Measurements from ENCODE around the gene EME1. TPM values are rescaled to one million over a fixed set of nuclear protein-coding genes. Genes with fewer than 3 reads are reported as not detected.

EME1 gene
- total RNA-seq, 3 donors from 2014 or later, result 0.29 to 2.0 (median 0.64) TPM

DNA sequence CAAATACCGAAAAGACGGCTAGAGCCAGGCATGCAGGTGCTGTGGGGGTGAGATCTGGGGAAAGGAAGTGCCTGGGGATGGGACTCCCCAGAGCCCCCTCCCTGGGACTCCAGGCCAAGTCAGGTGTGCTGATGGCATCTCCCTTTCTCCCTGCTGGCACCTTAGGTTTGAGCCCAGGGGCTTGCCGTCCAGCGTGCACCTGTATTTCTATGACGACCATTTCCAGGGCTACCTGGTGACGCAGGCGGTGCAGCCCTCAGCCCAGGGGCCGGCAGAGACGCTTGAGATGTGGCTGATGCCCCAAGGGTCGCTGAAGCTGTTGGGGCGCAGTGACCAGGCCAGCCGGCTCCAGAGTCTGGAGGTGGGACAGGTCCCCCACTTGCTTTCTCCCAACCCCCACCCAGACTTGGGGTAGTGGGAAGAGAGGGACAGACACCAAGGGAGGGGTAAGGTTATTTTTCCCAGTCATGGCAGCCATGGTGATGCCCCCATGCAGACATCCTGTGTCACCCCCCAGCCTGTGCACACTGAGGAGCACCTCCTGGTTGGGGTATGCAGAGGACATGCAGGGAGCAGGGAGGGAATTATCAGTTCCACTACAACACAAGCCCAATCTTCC is 16.0 kb upstream of the EME1 start:
- H3K27ac ChIP-seq, result no peak overlapping the region
- intact Hi-C loops (cut with DNase I; ENCODE audit: low total_unique reads), result no loop called here
- TF ChIP-seq POLR2A (IDR thresholded peaks at IDR 0.05) (no peak), POLR2AphosphoS5 (IDR thresholded peaks at IDR 0.05) (no peak), CTCF (IDR thresholded peaks at IDR 0.05) (no peak)
- no peaks in the 10 kb centered on the region for H3K9me3 ChIP-seq
- H3K27me3 ChIP-seq, result no peaks in the 10 kb centered on the region
- DNase-seq (ENCODE audit: low spot score in 2 of 2), result no peak
- H3K4me3 ChIP-seq, result no peak overlapping the region
- peaks cover 5% of the 10 kb centered on the region for H3K36me3 ChIP-seq
- H3K4me1 ChIP-seq, result no peaks in the 10 kb centered on the region

DNA sequence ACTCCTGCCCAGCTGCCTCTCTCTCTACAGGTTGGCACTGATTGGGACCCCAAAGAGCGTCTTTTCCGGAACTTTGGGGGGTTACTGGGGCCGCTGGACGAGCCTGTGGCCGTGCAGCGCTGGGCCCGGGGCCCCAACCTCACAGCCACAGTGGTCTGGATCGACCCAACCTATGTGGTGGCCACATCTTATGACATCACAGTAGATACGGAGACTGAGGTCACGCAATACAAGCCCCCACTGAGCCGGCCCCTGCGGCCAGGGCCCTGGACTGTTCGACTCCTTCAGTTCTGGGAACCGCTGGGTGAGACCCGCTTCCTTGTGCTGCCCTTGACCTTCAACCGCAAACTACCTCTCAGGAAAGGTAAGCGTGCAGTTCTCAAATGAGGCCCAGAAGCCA is 14.9 kb upstream of the EME1 start:
- Histone ChIP-seq H3K36me3 (peaks cover 5% of the 10 kb centered on the region), H3K9me3 (no peaks in the 10 kb centered on the region), H3K27me3 (no peaks in the 10 kb centered on the region), H3K4me1 (no peaks in the 10 kb centered on the region), H3K4me3 (no peak overlapping the region), H3K27ac (no peak overlapping the region)
- TF ChIP-seq POLR2AphosphoS5 (IDR thresholded peaks at IDR 0.05) (no peak), POLR2A (IDR thresholded peaks at IDR 0.05) (no peak), CTCF (IDR thresholded peaks at IDR 0.05) (no peak)
- no peak for DNase-seq (ENCODE audit: low spot score in 2 of 2)
- intact Hi-C loops (cut with DNase I; ENCODE audit: low total_unique reads), result no loop called here

DNA sequence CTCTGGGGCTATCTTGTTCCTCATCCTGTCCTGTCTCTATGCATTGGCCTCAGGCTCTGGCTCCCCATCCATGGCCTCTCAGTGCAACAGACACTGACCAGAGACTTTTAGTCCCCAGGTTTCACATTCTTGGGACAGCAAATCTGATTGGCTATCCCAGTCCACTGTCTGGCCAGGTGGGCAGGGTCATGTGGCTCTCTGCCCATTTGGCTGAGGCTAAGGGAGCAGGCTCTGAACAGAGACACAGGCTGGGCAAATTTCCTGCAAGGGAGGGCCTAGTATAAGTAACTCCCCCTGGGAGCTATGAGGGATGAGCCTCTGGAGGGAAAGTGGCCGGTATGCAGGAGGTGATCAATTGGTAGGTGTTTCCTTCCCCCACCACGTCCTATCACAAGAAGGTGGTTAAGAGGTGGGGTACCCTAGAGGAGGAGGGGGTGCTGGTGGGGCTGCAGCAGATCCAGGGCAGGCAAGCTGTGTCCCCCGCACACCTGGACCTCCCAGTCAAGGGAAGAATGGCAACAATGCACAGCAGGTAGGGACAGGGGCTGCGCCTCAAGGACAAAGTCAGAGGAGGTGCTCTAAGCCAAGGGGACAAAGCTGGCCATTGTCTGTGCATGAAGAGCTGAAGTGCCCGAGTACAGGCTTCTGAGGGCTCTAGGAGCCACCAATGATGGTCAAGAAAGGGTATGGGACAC is 13.9 kb upstream of the EME1 start:
- no peaks in the 10 kb centered on the region for H3K4me1 ChIP-seq
- TF ChIP-seq CTCF (IDR thresholded peaks at IDR 0.05) (no peak), POLR2AphosphoS5 (IDR thresholded peaks at IDR 0.05) (no peak), POLR2A (IDR thresholded peaks at IDR 0.05) (no peak)
- DNase-seq (ENCODE audit: low spot score in 2 of 2), result no peak
- no peaks in the 10 kb centered on the region for H3K27me3 ChIP-seq
- no peaks in the 10 kb centered on the region for H3K9me3 ChIP-seq
- H3K27ac ChIP-seq, result no peak overlapping the region
- H3K36me3 ChIP-seq, result peaks cover 5% of the 10 kb centered on the region
- intact Hi-C loops (cut with DNase I; ENCODE audit: low total_unique reads), result no loop called here
- no peak overlapping the region for H3K4me3 ChIP-seq

- Histone ChIP-seq H3K4me3 (no peak overlapping the region), H3K36me3 (peaks cover 5% of the 10 kb centered on the region), H3K4me1 (no peaks in the 10 kb centered on the region), H3K27ac (no peak overlapping the region), H3K9me3 (no peaks in the 10 kb centered on the region), H3K27me3 (no peaks in the 10 kb centered on the region)
- intact Hi-C loops (cut with DNase I; ENCODE audit: low total_unique reads), result no loop called here
- no peak for DNase-seq (ENCODE audit: low spot score in 2 of 2)
- TF ChIP-seq CTCF (IDR thresholded peaks at IDR 0.05), result no peak
- TF ChIP-seq POLR2A (IDR thresholded peaks at IDR 0.05), result no peak
- no peak for TF ChIP-seq POLR2AphosphoS5 (IDR thresholded peaks at IDR 0.05)
Observed at GRCh38 chr17:50359998-50360461, 13.0 kb upstream of the EME1 start.

GRCh38 chr17:50360486-50361115 is 12.4 kb upstream of the EME1 start:
- Histone ChIP-seq H3K4me3 (no peak overlapping the region), H3K4me1 (no peaks in the 10 kb centered on the region), H3K27ac (no peak overlapping the region), H3K27me3 (no peaks in the 10 kb centered on the region), H3K9me3 (no peaks in the 10 kb centered on the region), H3K36me3 (peaks cover 5% of the 10 kb centered on the region)
- no peak for DNase-seq (ENCODE audit: low spot score in 2 of 2)
- intact Hi-C loops (cut with DNase I; ENCODE audit: low total_unique reads), result no loop called here
- TF ChIP-seq CTCF (IDR thresholded peaks at IDR 0.05) (no peak), POLR2AphosphoS5 (IDR thresholded peaks at IDR 0.05) (no peak), POLR2A (IDR thresholded peaks at IDR 0.05) (no peak)
